Stimulated activated CD4-positive, alpha-beta T cell treated with anti-CD3 and anti-CD28 coated beads, Interleukin-1b, Interleukin-23, amount 100 ng/mL, for 24 hours (primary cell): Measurements from ENCODE around the gene FBXL14.
"Not testable (repeated sequence)": the region's sequence is repeated elsewhere in the genome, so short reads cannot be mapped to it uniquely, and the experiment has no call there.

Source experiments
- DNase-seq, 4 experiments: peaks; one replicate each; pipeline ENCODE4 v3.0.0-alpha.2; 2020; ENCODE audit warnings: low read depth in 4 of 4, low spot score in 1 of 4

The FBXL14 gene

DNA sequence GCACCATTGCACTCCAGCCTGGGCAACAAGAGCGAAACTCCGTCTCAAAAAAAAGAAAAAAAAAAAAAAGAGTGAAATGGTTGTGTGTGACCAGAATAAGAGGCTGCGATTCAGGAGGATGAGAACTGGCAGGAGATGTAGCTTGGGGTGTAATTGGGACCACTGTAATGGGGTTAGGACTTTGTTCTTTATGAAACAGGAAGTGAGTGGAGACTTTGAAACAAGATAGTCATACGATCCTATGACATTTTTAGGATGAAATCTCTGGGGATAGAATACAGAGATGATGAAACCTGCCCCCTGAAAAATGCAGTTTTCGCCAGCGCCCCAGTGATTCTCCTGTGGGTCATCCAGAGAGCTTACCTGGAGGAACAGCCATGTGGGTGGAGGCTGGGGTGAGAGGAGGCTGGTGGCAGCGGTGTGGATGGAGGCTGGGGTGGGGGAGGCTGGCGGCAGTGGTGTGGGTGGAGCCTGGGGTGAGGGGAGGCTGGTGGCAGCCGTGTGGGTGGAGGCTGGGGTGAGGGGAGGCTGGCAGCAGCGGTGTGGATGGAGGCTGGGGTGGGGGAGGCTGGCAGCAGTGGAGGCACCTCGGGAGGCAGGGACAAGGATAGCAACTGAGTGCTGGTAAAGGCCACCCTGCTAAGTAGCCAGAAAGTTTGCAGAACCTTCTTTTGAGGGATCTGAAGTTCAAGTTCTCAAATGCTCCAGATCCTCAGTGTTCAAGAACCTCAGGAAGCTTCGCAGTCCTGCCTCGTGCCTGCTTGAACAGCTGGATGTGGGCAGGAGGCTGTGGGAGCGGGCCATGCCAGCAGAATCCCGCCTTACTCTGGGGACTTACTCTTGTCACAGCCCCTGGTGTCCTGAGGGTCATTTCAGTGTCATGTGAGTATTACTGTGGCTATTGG, 20.2 kb downstream of the FBXL14 start:
- DNase-seq = no peak

DNA sequence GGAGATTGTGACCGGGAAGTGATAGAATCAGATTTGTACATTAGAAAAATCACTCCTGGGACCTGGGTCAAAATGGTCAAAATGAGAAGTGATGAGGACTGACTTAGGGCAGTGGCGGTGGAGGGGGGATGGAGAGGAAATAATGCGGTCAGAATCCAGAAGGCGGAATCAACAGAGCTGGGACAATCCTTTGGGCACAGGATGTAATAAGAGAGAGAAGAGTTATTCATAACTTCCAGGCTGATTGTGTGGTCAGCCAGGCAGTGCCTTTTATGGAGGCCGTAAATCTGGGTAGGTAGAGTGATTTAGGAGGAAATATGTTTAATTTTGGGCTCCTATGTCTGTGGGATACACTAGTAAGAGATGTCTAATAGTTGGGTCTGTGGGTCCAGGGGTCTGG, 21.6 kb downstream of the FBXL14 start:
- DNase-seq = no peak

DNA sequence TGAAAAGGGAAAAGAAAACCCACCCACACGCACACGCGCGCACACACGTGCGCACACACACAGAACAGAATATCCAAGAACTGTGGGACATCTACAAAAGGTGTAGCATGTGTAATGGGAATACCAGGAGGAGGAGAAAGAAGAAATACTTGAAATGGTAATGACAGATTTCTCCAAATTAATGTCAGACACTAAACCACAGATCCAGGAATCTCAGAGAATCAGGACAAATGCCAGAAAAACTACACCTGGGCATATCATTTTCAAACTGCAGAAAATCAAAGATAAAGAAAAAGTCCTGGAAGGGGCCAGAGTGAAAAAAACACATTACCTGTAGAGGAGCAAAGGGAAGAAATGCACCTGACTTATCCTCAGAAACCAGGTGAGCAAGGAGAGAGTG, 26.5 kb downstream of the FBXL14 start:
- DNase-seq = no peak

DNA sequence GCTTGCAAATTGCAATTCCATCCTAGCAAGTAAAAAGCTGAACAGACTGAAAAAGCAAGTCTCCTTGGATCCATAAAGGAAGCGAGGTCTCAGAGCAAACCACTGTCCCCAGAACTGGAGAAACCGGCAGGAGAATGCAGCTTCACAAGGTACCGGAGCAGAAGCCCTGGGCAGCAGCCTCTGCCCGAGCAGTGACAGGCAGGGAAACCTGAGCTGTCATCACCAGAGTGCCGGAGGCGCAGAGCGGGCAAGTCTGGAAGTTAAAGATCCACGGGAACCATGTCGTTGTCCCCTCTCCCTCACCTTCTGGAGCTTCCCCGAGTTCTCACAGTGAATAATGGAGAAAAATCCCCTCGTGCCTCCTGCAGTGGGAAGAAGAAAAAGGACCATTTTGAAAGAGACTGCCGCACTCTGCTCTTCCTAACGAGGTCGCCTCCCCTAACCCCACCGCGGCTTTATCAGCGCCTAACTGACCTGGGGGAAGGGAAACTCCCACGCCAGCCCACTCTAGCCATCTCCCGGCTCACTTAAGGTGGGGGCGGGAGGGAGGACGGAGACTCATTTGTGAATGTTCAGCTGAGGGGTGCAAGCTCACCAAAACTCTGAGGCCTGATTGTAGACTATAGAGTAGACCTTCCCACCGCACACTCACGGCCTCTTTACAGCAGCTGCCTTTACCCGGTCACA, 27.8 kb downstream of the FBXL14 start:
- DNase-seq = no peak

DNA sequence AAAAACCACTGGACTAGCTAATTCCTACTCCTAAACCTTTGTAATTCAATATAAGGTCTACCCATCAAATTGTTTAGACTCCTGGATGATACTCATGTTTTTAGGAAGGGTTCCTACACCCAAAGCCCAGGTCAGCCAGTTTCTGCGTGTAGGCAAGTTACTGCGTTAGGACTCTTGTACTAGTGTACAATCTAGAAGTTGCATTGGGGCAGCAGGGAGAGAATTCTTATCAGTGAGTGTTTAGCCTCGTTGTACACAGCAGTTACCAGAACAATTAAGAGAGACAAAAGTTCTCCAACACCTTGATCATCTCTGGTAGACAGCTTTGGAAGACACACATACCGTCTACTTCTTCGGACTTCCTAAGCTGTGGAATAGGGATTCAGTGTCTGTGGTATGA, 29.2 kb downstream of the FBXL14 start:
- DNase-seq = no peak

DNA sequence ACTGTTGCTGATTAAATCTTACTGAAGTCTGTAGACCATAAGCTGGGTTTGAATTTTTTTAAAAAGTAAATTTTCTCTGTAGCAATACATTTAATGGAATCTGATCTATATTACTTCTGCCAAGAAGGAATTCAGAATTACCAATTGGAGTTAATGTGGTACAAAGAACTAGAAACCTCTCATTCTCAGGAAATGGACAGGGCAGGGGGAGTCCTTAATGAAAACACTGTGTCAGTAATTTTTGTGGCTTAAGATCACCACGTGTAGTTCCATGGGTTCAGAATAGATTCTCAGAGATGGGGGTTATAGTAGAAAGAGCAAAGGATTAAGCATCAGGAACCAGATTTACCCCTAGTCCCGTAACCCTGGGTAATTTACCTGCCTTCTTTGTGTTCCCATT, 30.3 kb downstream of the FBXL14 start:
- DNase-seq = no peak

DNA sequence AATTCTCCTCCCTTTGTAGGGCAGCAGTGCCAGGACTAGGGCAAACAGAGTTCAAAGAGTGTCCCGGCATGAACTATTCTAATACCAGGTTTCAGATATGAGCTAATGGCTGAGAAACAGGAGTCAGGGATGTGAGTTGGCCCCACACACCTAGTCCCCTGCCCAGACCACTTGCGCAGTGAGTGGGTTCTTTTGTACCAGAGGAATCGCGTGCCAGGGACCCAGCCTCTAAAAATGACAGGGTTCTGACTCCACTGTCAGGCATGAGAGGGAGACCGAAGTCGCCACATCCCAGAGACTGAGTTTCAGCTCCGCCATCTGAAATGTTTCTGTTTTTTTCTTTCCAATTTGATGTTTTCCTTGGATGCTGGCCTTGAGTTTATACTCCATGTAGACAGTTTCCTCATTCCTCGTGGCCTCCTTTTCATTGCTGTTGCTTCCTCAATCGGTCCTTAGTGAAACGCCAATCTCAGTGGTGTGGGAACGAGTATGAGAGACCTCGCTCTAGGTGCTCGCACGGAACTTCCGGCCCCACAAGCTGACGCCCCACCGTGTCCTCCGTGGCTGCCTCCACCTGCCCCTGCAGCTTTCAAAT, 31.5 kb downstream of the FBXL14 start:
- DNase-seq = no peak

DNA sequence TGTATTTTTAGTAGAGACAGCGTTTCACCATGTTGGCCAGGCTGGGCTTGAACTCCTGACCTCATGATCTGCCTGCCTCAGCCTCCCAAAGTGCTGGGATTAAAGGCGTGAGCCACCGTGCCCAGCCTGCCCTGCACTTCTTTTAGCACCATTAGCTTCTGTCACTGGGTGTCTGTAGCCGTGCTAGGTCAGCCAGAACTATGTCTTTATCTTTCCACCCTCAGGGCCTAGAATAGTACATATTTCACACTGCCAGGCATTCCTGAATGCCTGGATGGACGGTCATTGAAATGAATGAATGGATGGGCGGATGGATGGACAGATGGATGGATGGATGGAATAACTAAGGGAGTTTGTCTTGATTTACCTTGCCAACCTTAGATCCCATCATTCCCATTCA, 33.7 kb downstream of the FBXL14 start:
- DNase-seq = no peak

DNA sequence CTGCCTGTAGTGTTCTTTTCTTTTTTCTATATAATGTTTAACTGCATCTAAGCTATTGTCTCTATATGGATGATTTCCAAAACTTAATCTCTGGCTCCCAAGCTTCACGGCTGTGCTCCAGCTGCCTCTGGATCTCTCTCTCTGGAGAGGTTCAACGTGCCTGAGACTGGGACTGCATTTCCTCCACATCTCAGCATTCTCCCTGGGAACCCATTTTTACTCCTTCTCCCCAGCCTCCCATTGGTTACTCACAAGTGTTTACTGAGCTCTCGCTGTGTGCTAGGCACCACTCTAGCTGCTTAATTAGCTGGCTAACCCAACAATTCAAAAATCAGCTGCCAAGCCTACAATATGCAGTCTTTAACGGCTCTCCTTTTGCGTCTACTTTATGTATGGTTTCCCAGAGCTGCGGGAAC, 34.7 kb downstream of the FBXL14 start:
- no peak for DNase-seq

DNA sequence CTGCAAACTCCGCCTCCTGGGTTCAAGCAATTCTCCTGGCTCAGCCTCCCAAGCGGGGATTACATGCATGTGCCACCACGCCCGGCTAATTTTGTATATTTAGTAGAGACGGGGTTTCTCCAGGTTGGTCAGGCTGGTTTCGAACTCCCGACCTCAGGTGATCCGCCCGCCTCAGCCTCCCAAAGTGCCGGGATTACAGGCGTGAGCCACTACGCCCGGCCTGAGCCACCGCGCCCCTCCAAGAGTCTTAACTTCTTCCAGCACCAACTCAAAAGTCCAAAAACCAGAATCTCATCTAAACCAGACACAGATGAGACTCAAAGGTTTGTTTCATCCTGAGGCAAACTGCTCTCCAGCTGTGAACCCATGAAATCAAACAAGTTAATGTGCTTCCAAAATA, 36.3 kb downstream of the FBXL14 start:
- DNase-seq = not testable (repeated sequence)

DNA sequence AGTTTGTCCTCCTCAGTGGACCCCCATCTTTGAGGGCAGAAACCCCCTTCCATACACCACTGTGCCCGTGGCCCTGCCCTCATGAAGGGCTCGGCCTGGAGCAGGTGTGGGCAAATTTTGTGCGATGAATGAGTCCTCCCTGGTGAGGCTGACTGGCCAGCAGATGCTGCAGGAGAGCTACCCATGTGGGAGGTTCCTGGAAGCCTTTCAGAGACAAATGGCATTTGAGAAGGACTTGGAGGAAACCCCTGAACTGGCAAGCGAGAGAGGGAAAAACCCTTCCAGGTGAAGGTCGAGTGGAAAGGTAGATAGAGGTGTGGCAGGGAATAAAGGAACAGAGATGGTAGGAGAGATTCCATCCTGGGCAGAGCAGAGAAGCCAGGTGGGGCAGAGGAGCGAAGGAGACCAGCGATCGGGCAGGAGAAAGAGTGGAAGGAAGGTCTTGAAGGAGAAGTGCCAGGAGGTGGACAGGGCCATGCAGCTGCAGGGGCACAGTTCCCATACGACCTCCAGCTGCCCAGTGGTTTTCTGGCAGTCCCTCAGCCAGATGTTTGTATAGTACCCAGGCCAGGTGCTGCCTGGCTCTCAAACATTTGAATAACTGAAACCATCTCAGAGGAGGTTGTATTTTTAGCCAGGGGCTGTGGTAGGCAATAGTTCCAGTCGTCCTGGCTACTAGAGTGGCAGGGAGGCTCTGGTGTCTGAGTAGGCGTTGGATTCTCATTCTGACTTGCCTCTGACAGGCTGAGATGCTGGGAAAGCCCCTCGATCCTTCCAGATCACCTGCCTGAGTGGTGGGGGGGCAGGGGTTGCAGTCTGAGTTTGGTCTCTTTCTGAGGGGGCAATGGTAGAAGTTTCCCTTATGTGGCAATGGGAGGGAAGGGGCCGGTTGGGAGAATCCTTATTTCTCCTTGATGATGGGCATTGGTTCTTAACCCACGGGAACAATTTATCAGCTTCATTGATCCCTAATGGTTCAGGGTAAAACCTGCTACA, 40.1 kb downstream of the FBXL14 start:
- DNase-seq = no peak

DNA sequence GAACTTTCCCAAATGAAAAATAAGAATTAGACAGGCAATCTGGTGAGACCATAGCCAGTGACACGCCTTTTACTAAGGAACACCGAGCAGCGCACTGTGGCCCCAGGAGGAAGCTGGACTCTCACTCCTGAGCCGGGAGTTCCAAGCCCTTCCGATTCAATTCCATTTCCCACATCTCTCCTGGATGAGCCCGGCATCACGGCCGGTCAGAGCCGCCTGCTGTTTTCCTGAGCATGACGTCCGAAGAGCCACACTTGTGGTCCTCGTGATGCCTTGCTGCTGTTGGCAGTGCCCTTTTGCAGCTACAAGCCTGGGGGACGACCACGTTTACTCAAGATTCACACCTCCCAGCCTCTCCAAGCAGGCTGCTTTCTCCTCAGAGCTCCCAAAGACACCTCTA, 40.8 kb downstream of the FBXL14 start:
- no peak for DNase-seq

DNA sequence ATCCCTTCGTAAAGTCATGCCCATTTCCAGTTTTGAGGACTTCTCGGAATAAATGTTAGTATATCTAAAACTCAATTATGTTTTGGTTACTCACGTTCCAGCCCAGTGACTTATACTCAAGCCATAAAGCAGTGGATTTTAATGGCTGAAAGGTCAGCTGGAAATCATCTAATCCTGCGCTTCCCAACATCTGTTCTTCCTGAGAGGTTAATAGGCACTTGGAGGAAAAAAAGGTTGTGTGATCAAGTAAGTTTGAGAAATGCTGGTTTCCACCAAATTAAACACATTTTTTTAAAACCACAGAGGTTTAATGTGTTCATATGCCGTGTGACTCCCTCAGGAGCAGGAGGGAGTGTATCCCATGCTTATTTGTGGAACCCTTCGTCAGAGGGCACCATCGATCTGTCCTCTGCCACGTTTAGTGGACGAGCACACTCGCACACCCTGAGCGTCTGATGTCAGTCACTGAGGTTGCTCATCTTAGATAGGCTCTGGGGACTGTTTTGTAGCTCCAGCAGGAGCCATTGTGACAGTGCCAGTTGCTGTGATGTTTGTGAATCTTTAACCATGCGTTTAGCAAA, 41.4 kb downstream of the FBXL14 start:
- no peak for DNase-seq

DNA sequence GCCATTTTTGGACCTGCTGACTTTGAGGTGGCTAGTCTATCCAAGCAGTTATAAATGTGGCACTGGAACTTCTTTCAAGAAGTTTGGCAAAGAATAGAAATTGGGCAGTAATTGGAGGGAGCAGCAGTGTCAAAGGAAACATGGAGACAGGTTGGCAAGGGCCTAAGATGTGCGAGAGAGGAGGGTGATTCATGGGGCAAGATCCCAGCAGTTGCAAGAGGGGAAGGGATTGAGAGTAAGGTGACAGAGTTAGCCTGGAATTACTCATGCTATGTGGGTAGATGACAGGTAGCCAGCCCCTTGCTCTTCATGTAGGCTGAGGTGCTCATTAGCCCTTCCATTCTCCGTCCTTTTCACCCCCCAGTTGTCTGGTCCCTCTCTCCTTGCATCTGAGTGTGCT, 42.2 kb downstream of the FBXL14 start:
- no peak for DNase-seq

DNA sequence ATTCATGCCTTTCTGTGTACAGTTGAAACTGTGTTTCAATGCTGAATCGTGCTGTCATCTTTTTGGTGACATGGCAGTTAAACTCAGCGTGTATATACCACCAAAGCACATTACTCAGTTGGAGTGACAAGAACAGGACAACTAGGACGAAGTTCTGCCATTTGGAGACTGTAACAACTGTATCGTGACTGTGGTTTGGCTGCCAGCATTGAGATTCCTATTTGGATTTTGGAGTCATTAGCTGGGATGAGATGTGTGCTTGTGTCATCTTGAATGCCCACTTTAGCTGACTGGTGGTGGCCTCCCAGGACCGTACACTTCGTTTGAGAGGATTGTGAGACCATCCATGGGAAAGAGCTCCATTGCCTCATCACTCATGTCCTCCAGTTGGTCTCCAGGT, 42.9 kb downstream of the FBXL14 start:
- no peak for DNase-seq

DNA sequence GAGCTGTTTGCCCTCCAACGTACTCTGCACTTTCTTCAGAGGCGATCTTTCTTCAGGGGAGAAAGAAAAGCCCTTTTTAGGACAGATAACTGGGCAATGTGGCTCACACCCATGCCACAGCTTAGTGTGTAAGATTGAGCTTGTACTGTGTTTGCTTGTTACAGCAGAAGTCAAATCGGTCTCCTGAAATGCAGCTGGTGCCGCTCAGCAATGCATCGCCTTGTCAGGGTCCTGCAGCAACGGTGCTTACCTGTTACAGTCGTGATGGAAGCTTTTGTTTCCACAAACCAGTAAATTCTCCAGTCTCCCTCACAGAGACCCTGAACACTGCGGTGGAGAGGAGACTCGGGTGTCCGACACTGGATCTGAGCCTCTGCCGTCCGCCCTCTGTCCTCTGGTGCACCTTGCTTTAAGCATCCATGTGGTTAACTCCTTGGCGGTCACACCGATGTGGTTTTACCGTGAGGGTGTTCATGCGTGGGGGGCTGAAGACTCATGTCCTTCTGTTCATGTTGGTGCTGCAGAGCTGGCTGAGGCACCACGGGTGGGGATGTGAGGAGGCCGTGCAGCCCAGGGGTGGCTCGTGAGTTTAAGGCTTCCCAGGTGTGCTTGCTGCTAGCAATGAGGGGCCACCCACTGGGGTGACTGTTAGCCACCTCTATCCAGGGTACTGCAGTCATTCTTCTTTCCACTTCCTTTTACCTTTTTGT, 47.3 kb downstream of the FBXL14 start:
- DNase-seq = no peak

DNA sequence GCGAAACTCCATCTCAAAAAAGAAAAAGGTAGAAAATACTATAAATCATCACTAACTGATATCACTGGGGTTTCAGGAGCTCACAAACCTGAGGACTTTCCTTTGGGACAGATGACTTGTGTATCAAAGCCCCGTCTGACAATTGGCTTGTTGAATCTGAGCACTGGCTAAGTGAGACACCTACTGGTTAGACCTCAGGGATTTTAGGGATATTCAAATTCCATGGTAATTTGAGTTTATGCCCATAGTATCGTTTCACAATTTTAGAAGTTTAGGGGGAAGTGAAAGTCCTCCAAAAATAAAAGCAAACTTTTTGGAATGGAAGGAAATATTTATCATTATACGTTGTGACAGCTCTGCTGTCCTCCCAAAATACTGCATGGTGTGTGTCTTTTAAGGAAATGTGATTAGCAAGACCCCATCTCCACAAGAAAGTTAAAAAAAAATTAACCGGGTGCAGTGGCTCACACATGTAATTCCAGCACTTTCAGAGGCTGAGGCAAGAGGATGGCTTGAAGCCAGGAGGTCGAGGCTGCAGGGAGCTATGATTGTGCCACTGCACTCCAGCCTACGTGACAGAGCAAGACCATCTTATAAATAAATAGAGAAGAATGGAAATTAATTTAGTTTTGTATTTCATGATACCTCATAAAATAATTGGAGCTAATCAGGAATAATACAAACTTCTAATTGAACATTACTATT, 49.2 kb downstream of the FBXL14 start:
- DNase-seq = no peak

DNA sequence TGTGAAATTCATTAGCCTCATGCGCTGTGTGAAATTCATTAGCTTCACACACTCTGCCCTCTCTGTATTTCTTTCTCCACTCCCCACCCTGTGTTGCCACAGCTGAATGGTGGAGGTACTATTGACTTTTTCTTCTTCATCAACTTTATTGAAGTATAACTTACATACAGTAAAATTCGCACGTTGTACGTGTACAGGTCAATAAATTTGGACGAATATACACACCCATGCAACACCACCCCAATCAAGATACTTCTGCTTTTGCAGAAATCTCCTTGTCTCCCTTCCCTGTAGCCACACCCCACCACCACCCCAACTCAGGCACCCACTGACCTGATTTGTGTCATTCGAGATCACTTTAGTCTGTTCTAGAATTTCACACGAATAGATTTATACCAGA, 51.8 kb downstream of the FBXL14 start:
- DNase-seq = no peak

DNA sequence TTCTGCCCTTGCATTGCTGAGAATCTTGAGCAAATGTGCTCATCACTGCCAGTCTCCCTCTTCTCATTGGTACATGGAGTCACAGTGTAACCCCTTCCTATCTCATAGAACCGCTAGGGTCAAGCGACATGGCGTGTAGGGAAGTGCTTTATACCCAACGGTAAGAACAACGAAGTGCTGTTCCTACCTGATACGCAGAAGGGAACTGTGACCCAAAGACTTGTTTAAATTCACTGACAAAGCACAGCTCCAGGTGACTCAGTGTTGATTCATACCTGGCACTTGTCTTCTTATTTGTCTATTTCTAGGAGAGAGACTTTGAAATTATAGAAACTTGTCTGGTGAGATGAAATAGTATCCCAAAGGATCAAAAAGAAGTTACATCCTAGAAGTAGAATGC, 53.7 kb downstream of the FBXL14 start:
- no peak for DNase-seq
